Right lobe of liver (tissue), 6 donors: ENCODE results near the gene SPTA1. TPM values are rescaled to one million over a fixed set of nuclear protein-coding genes. Genes with fewer than 3 reads are reported as not detected.

Experiments
- ATAC-seq, 4 donors: fragments of 200-7000 bp; cut with Tn5 transposase; one replicate each; pipeline ENCODE4 v1.9.1; 2020; ENCODE audit warnings: mild to moderate bottlenecking in 4 of 4, moderate library complexity in 4 of 4
- DNase-seq, 3 donors: peaks; one replicate each; pipeline ENCODE4 v3.0.0-alpha.2; 2020
- H3K27ac ChIP-seq, 3 donors: fragments of 200-600 bp; one replicate each; pipeline ENCODE4 v1.8.0; 2022
- H3K27me3 ChIP-seq, 2 donors: fragments of 200-600 bp; one replicate each; pipeline ENCODE4 v1.8.0; 2022
- H3K36me3 ChIP-seq, 4 donors: fragments of 200-600 bp; sonication (generic) in 1 of 4; one replicate each; pipeline versions ENCODE4 v1.5.1 to v1.8.0; 2017 to 2022; ENCODE audit warnings: control low read depth in 1 of 4
- H3K4me1 ChIP-seq, 4 donors: fragments of 200-600 bp; sonication (generic) in 1 of 4; one replicate each; pipeline versions ENCODE4 v1.5.1 to v1.8.0; 2017 to 2022; ENCODE audit warnings: control low read depth in 1 of 4
- H3K4me3 ChIP-seq, 3 donors: fragments of 200-600 bp; one replicate each; pipeline ENCODE4 v1.8.0; 2022
- H3K9me3 ChIP-seq, 4 donors: fragments of 200-600 bp; sonication (generic) in 1 of 4; one replicate each; pipeline versions ENCODE4 v1.5.1 to v1.8.0; 2017 to 2022; ENCODE audit warnings: control low read depth in 1 of 4
- POLR2A ChIP-seq: fragments of 450-650 bp; IDR thresholded peaks from one replicate; pipeline ENCODE4 v1.6.1; 2017; ENCODE audit warnings: antibody characterized with exemption, mild to moderate bottlenecking
- whole genome bisulfite sequencing: methylation state at CpG from one replicate; pipeline ENCODE4 v1.1.6; 2018; ENCODE audit warnings: low coverage, low lambda C conversion rate; ENCODE audit not compliant: insufficient coverage; ENCODE audit errors: missing lambda C conversion rate; 5-methylcytosine and 5-hydroxymethylcytosine counted together
- intact Hi-C, 2 donors: fragments of 100-400 bp; cut with DNase I; formaldehyde crosslinking; loops; one replicate each; pipeline versions ENCODE4 v1.11.2 to v1.14.1; 2022
- long read RNA-seq: library from polyadenylated mRNA; unstranded; transcript quantifications from one replicate; pipeline ENCODE4 v2.0.0, GENCODE V29; 2019
- total RNA-seq, 6 experiments: library from RNA; depleted of rRNA in 2 of 6; stranded (reverse); fragments of >200 nt in 2 of 6; fragmentation: NEBNext Ultra II Directional in 3 of 6; extraction: Animal tissue kit (Norgen Biotek cat#: 25700) in 3 of 6; gene quantifications; one replicate each; pipeline versions ENCODE4 v1.1.0 to v1.2.4, GENCODE V29; 2016 to 2023
- TF ChIP-seq, protein P1 (sequence below), 4 donors: fragments of 200-600 bp in 3 of 4; fragments of 450-650 bp in 1 of 4; IDR thresholded peaks; one replicate each; pipeline versions ENCODE4 v1.5.1 to v1.8.0; 2016 to 2022; ENCODE audit warnings: antibody characterized with exemption in 4 of 4, mild to moderate bottlenecking in 2 of 4
- donor health status: DM: no; HTN: yes; CAD: no.
- donor health status: DM: no; HTN: no; CAD: no.
- donor health status: DM: no; HTN: no; CAD: no.
- donor health status: DM: no; HTN: yes; CAD: no.
- donor health status: DM: no; HTN: yes; CAD: no.

Gene SPTA1
- 1 to 10 TPM in 2 of 6 experiments, under 1 TPM in 2, not detected in 2; 0.18 to 4.3 (median 1.0) TPM for total RNA-seq
- long read RNA-seq = 0 reads

DNA sequence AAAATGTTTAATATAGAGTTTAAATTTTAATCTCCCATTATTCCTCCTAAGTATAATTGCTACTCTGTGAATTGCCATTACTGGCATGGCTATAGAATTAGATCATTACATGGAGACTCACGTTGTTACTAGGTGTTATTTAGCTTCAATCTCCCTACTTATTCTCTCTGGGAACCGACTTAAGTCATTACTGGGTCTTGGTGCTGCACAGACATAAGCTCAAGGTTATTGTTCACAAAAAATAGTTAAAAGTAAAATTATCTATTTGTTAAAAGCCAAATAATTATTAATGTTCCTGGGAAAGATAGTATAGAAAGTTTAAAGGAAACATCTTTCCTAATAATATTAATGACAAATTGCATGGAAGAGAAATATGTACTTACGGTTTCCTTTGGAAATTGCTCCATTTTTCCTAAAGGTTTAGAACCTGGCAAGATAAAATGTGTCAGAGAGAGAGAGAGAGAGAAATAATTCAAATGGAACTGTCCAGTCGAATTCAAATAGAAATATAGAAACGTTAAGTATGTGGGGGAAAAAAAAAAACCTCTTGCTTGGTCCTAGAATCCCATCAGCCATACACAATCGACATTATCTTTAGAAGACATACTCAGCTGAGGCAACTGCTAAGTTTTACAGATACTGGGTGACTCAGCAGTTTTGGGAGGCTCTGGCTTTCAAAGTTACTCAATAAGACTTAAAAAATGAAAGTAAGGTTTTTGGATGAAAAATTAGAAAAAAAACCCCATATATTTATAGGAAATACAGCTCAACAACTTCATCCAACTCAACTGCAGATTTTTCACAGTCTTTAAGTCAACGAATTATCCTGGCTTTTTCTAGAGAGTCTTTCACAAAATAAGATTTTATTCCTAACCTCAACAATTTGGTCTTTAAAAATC lies at the start of gene SPTA1:
Gene SPTA1 (minus strand): TSS at position 605 of the 899 bp plus-strand sequence. CDS start 198 bp downstream, at position 407.
- H3K27me3 ChIP-seq = no peaks in the 10 kb centered on the region
- H3K27ac ChIP-seq = no peak within 1 kb of the TSS
- no peaks in the 10 kb centered on the region for H3K9me3 ChIP-seq
- no peak for DNase-seq
- no peaks in the 10 kb centered on the region for H3K4me1 ChIP-seq
- ATAC-seq = no peak
- no peak for TF ChIP-seq POLR2A
- TF ChIP-seq, protein P1, sequence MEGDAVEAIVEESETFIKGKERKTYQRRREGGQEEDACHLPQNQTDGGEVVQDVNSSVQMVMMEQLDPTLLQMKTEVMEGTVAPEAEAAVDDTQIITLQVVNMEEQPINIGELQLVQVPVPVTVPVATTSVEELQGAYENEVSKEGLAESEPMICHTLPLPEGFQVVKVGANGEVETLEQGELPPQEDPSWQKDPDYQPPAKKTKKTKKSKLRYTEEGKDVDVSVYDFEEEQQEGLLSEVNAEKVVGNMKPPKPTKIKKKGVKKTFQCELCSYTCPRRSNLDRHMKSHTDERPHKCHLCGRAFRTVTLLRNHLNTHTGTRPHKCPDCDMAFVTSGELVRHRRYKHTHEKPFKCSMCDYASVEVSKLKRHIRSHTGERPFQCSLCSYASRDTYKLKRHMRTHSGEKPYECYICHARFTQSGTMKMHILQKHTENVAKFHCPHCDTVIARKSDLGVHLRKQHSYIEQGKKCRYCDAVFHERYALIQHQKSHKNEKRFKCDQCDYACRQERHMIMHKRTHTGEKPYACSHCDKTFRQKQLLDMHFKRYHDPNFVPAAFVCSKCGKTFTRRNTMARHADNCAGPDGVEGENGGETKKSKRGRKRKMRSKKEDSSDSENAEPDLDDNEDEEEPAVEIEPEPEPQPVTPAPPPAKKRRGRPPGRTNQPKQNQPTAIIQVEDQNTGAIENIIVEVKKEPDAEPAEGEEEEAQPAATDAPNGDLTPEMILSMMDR (IDR thresholded peaks at IDR 0.05) = no peak
- H3K4me3 ChIP-seq = no peak within 1 kb of the TSS
- 33% methylated on average over 7 of the region's 7 CpGs for WGBS
- H3K36me3 ChIP-seq = no peaks in the 10 kb centered on the region
- intact Hi-C loops = no loop called here

DNA sequence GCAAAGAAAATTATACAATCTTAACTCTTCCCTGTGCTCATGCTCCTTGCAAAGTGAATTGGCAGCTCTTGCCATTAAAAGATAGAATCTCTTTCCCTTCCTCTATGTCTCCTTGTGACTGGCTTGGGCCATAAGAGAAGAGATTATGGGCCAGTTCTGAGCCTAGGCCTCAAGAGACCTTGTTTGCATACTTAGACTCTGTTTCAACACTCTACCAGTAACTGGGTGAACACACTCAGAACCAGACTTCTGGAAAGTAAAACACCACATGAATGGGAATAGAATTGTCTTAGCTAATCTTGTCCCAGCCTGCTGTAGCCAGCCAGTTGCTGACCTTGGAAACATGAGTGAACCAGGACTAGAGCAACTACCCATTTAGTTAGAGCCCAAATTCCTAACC lies 49.3 kb upstream of the SPTA1 start:
- intact Hi-C loops = no loop called here
- no peak for ATAC-seq
- H3K27me3 ChIP-seq = no peaks in the 10 kb centered on the region
- no peak overlapping the region for H3K4me3 ChIP-seq
- no peak for DNase-seq
- no peaks in the 10 kb centered on the region for H3K9me3 ChIP-seq
- H3K27ac ChIP-seq = no peak overlapping the region
- TF ChIP-seq, protein P1 (IDR thresholded peaks at IDR 0.05) = no peak
- no peak for TF ChIP-seq POLR2A
- peaks cover 0 to under 1% (median 0%) of the 10 kb centered on the region in 4 donors for H3K4me1 ChIP-seq
- H3K36me3 ChIP-seq = no peaks in the 10 kb centered on the region

DNA sequence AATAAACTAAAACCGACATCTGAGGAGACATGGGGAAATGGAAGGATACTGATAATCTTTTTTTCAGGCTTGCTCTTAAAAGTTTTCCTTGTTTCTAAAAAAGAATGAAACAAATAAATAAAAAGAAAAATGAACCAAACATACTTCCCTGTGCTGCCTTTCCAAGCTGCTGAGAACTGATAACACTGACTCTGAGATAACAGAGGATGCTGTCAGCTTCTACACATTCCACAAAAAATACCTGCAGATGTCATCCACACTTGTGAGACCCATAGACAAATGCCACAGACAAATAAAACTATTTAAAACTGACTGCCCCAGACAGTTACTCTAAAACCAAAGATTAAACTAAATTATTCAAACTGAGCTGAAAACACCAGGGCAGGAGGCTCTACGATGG lies 46.0 kb upstream of the SPTA1 start:
- intact Hi-C loops = no loop called here
- TF ChIP-seq, protein P1 (IDR thresholded peaks at IDR 0.05) = no peak
- no peak for TF ChIP-seq POLR2A
- Histone ChIP-seq H3K27me3 (no peaks in the 10 kb centered on the region), H3K27ac (no peak overlapping the region), H3K36me3 (no peaks in the 10 kb centered on the region), H3K4me1 (peaks cover 0 to 4% (median 0%) of the 10 kb centered on the region in 4 donors), H3K9me3 (no peaks in the 10 kb centered on the region), H3K4me3 (no peak overlapping the region)
- 30% methylated on average over 2 of the region's 2 CpGs for WGBS
- no peak for DNase-seq
- ATAC-seq = no peak

DNA sequence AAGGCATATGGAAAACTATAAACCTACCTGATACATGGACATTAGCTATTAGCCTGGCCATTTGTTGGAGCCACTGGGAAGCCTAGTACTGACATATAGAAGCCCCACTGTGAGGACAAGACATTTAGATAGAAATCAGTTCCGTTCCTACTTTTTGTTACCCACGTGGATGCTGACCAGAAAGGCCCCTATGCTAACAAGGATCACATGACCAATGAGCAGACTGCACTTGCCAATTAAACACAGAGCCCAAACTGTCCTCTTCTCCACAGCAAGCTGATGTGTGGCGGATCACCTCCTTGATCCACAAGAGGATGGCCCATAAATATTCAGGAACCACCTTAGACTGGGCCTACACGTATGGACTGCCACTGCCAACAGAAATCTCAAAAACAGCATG lies 45.2 kb upstream of the SPTA1 start:
- ATAC-seq (no peak), DNase-seq (no peak)
- intact Hi-C loops = no loop called here
- Histone ChIP-seq H3K9me3 (no peaks in the 10 kb centered on the region), H3K4me3 (no peak overlapping the region), H3K4me1 (peaks cover 0 to 4% (median 0%) of the 10 kb centered on the region in 4 donors), H3K27ac (no peak overlapping the region), H3K27me3 (no peaks in the 10 kb centered on the region), H3K36me3 (no peaks in the 10 kb centered on the region)
- 82% methylated on average over 2 of the region's 4 CpGs for WGBS
- no peak for TF ChIP-seq POLR2A
- TF ChIP-seq, protein P1 (IDR thresholded peaks at IDR 0.05) = no peak
